A673 (cell line): ENCODE data around the gene ADAMTS2.

Source experiments
- CTCF ChIP-seq: fragments of 300-800, 200-600 bp; sonication (generic); conservative IDR thresholded peaks from 2 replicates; pipeline ENCODE4 v1.5.1; 2017; ENCODE audit warnings: low read depth, mild to moderate bottlenecking, antibody characterized with exemption, low read length, moderate library complexity, mixed read lengths
- EZH2 ChIP-seq: fragments of 200-600 bp; sonication (generic); IDR thresholded peaks from 2 replicates; pipeline ENCODE4 v1.6.1; 2017; ENCODE audit warnings: borderline replicate concordance, low read depth, mild to moderate bottlenecking, mixed read lengths, antibody characterized with exemption, low read length; ENCODE audit not compliant: poor library complexity, severe bottlenecking

- TF ChIP-seq CTCF = no peak
- TF ChIP-seq EZH2 = no peak
Measured at GRCh38 chr5:179228341-179229121, 116.7 kb downstream of the ADAMTS2 start.
